OCI-LY1 (cell line): ENCODE results near the gene SOS1.
A peak's percentile ranks its signal among the peaks of the same experiment; 100 is the strongest.

Experiments used
- H2AFZ ChIP-seq: fragments of 200-600 bp; sonication (generic), shearing (Covaris generic); 2 replicates; pipeline ENCODE4 v1.6.0; 2014; ENCODE audit warnings: antibody characterized with exemption, mild to moderate bottlenecking, low read length
- H3F3A ChIP-seq: fragments of 200-600 bp; sonication (generic), shearing (Covaris generic); 2 replicates; pipeline ENCODE4 v1.6.0; 2014; ENCODE audit warnings: mild to moderate bottlenecking, antibody characterized with exemption, low read length, moderate library complexity; ENCODE audit not compliant: insufficient read depth
- H3K27ac ChIP-seq: fragments of 200-600 bp; sonication (generic); 2 replicates; pipeline ENCODE4 v1.5.1; 2014; ENCODE audit warnings: low read length, mixed run types, mild to moderate bottlenecking, low read depth; ENCODE audit not compliant: poor library complexity, severe bottlenecking
- H3K27me3 ChIP-seq: fragments of 200-600 bp; sonication (generic); 2 replicates; pipeline ENCODE4 v1.6.0; 2014; ENCODE audit warnings: antibody characterized with exemption, mild to moderate bottlenecking, low read length, moderate library complexity; ENCODE audit not compliant: insufficient read depth
- H3K36me3 ChIP-seq: fragments of 200-600 bp; sonication (generic); 2 replicates; pipeline ENCODE4 v1.6.1; 2014; ENCODE audit warnings: mild to moderate bottlenecking, antibody characterized with exemption, low read length, moderate library complexity, mixed read lengths; ENCODE audit not compliant: insufficient read depth
- H3K4me1 ChIP-seq: fragments of 200-600 bp; sonication (generic); 2 replicates; pipeline ENCODE4 v1.5.1; 2014; ENCODE audit warnings: mild to moderate bottlenecking, low read length, moderate library complexity; ENCODE audit not compliant: insufficient read depth, severe bottlenecking
- H3K4me2 ChIP-seq: fragments of 200-600 bp; sonication (generic), shearing (Covaris generic); 2 replicates; pipeline ENCODE4 v1.6.1; 2014; ENCODE audit warnings: low read length
- H3K4me3 ChIP-seq: fragments of 200-600 bp; sonication (generic); 2 replicates; pipeline ENCODE4 v1.5.1; 2014; ENCODE audit warnings: low read length, low read depth, mild to moderate bottlenecking, mixed read lengths; ENCODE audit not compliant: poor library complexity, severe bottlenecking
- H3K79me2 ChIP-seq: fragments of 200-600 bp; shearing (Covaris generic); 2 replicates; pipeline ENCODE4 v1.6.1; 2016; ENCODE audit warnings: mixed run types, low read length, mixed read lengths; ENCODE audit not compliant: insufficient read depth
- H3K9ac ChIP-seq: fragments of 200-600 bp; sonication (generic), shearing (Covaris generic); 2 replicates; pipeline ENCODE4 v1.6.1; 2014; ENCODE audit warnings: mild to moderate bottlenecking, low read length, mixed read lengths
- H3K9me2 ChIP-seq: fragments of 200-600 bp; sonication (generic), shearing (Covaris generic); 2 replicates; pipeline ENCODE4 v1.6.1; 2014; ENCODE audit warnings: low read depth, mild to moderate bottlenecking, low read length, mixed read lengths
- H3K9me3 ChIP-seq: fragments of 200-600 bp; shearing (Covaris generic); 2 replicates; pipeline ENCODE4 v1.6.1; 2014; ENCODE audit warnings: low read length, mixed read lengths
- H4K20me1 ChIP-seq: fragments of 200-600 bp; sonication (generic), shearing (Covaris generic); 2 replicates; pipeline ENCODE4 v1.6.0; 2016; ENCODE audit warnings: mild to moderate bottlenecking, low read length; ENCODE audit not compliant: insufficient read depth
- CTCF ChIP-seq: fragments of 200-600 bp; sonication (generic), shearing (Covaris generic); IDR thresholded peaks from 2 replicates; pipeline ENCODE4 v1.5.1; 2017; ENCODE audit warnings: mild to moderate bottlenecking, antibody characterized with exemption, low read length, moderate library complexity, mixed read lengths
- EZH2 ChIP-seq: fragments of 200-600 bp; sonication (generic), shearing (Covaris generic); IDR thresholded peaks from 2 replicates; pipeline ENCODE4 v1.8.0; 2017; ENCODE audit warnings: borderline replicate concordance, mixed run types, mild to moderate bottlenecking, antibody characterized with exemption, low read length, moderate library complexity, mixed read lengths

SOS1 gene

DNA sequence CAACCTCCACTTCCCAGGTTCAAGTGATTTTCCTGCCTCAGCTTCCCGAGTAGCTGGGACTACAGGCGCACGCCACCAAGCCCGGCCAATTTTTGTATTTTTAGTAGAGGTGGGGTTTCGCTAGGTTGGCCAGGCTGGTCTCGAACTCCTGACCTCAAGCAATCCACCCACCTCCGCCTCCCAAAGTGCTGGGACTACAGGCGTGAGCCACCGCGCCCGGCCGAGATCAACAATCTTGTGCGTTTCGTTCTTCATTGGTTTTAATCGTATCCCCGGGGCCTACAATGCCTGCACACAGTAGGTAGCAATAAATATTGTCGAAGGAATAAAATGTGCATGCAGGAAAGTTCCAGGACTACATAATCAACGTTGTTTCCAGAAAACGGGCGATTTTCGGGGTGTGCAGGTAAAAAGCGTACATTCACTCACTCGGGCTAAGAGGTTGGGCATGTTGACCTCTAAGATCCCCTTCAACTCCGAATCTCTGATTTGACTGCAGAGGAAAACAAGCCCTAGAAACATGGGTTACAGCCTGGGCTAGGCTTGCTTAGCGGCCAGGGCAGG is 2.7 kb upstream of the SOS1 start:
- peak overlapping the region; percentile 57; the same call in 1 of the 2 replicates for H2AFZ ChIP-seq
- H3K9me3 ChIP-seq = no peaks in the 10 kb centered on the region

DNA sequence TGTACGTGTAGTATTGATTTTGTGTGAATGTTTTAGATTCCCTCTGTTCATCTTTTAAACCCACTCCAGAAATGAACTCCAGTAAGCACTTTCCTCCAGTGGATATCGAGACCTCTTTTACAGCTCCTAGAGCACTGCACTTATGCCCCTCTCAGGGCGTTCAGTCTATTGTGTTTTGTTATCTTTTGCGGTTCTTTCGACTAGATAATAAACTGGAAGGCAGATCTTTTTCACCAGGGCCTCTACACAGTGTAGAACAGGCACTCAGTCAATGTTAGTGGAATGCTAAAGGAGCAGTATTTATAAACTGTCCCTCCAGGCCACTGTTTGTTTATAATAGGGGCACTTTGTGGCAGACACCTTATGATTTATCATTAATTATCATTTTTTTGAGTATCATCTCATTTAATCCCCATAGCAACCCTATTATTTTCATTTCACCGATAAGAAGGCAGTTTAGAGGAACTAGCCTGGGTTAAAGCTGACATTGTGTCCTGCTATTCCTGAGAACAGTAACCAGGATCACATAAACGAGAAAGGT is 742 bp upstream of the SOS1 start:
- no peaks in the 10 kb centered on the region for H3K9me3 ChIP-seq
- H2AFZ ChIP-seq = no peak overlapping the region
- peak overlapping the region; percentile 74 for H3K4me2 ChIP-seq
- H3K27ac ChIP-seq = peak overlapping the region; percentile 76
- no peaks in the 10 kb centered on the region for H4K20me1 ChIP-seq
- H3F3A ChIP-seq = no peaks in the 10 kb centered on the region
- no peaks in the 10 kb centered on the region for H3K27me3 ChIP-seq
- H3K36me3 ChIP-seq = peaks cover 9% of the 10 kb centered on the region
- H3K9me2 ChIP-seq = no peaks in the 10 kb centered on the region
- peak overlapping the region; percentile 88 for H3K4me3 ChIP-seq
- H3K79me2 ChIP-seq = peaks cover 35% of the 10 kb centered on the region
- H3K9ac ChIP-seq = peak overlapping the region; percentile 65
- peaks cover 52% of the 10 kb centered on the region for H3K4me1 ChIP-seq
- TF ChIP-seq EZH2 (no peak), CTCF (no peak)

More for the DNA sequence above, 2.7 kb upstream of the SOS1 start:
- no peak for TF ChIP-seq EZH2
- TF ChIP-seq CTCF = no peak
- Histone ChIP-seq H3K9me2 (no peaks in the 10 kb centered on the region), H3K27me3 (no peaks in the 10 kb centered on the region), H3K36me3 (no peaks in the 10 kb centered on the region), H3K4me1 (peaks cover 59% of the 10 kb centered on the region), H4K20me1 (no peaks in the 10 kb centered on the region), H3K79me2 (peaks cover 16% of the 10 kb centered on the region), H3K9ac (peak overlapping the region; percentile 100), H3K27ac (peak overlapping the region; percentile 96), H3F3A (no peaks in the 10 kb centered on the region), H3K4me3 (peak overlapping the region; percentile 97), H3K4me2 (peak overlapping the region; percentile 99)

GRCh38 chr2:39120521-39120770 is 405 bp downstream of the SOS1 start:
- Histone ChIP-seq H3K79me2 (peaks cover 47% of the 10 kb centered on the region), H3K9ac (peak overlapping the region; percentile 94), H3K27me3 (no peaks in the 10 kb centered on the region), H3K9me2 (no peaks in the 10 kb centered on the region), H3K27ac (peak overlapping the region; percentile 76), H3K4me1 (peaks cover 51% of the 10 kb centered on the region), H3F3A (no peaks in the 10 kb centered on the region), H2AFZ (no peak overlapping the region), H4K20me1 (no peaks in the 10 kb centered on the region), H3K36me3 (peaks cover 20% of the 10 kb centered on the region), H3K9me3 (no peaks in the 10 kb centered on the region), H3K4me3 (peak overlapping the region; percentile 88), H3K4me2 (peak overlapping the region; percentile 92; the same call in 1 of the 2 replicates)
- TF ChIP-seq EZH2 = no peak
- no peak for TF ChIP-seq CTCF
